Lower leg skin (tissue), 3 donors: ENCODE data around the gene KIRREL2.

Source experiments
- POLR2A ChIP-seq, 2 donors: fragments of 450-650 bp; IDR thresholded peaks; one replicate each; pipeline ENCODE4 v1.6.1; 2016 to 2017; ENCODE audit warnings: antibody characterized with exemption in 2 of 2, mild to moderate bottlenecking in 1 of 2, moderate library complexity in 1 of 2
- TF ChIP-seq, protein P1 (sequence below), 3 donors: fragments of 450-650 bp; IDR thresholded peaks; one replicate each; pipeline ENCODE4 v1.5.1; 2016; ENCODE audit warnings: antibody characterized with exemption in 3 of 3, mild to moderate bottlenecking in 3 of 3, moderate library complexity in 2 of 3

- TF ChIP-seq, protein P1, sequence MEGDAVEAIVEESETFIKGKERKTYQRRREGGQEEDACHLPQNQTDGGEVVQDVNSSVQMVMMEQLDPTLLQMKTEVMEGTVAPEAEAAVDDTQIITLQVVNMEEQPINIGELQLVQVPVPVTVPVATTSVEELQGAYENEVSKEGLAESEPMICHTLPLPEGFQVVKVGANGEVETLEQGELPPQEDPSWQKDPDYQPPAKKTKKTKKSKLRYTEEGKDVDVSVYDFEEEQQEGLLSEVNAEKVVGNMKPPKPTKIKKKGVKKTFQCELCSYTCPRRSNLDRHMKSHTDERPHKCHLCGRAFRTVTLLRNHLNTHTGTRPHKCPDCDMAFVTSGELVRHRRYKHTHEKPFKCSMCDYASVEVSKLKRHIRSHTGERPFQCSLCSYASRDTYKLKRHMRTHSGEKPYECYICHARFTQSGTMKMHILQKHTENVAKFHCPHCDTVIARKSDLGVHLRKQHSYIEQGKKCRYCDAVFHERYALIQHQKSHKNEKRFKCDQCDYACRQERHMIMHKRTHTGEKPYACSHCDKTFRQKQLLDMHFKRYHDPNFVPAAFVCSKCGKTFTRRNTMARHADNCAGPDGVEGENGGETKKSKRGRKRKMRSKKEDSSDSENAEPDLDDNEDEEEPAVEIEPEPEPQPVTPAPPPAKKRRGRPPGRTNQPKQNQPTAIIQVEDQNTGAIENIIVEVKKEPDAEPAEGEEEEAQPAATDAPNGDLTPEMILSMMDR (IDR thresholded peaks at IDR 0.05): no peak
- TF ChIP-seq POLR2A (IDR thresholded peaks at IDR 0.05): no peak
These were observed 50.6 kb downstream of the KIRREL2 start for GRCh38 chr19:35907377-35907745.
